ENCODE data around the gene BRD9. TPM values are rescaled to one million over a fixed set of nuclear protein-coding genes. Genes with fewer than 3 reads are reported as not detected.

The BRD9 gene
- total RNA-seq, 2 donors from 2014 or later, result 50.6 to 54.7 TPM

DNA sequence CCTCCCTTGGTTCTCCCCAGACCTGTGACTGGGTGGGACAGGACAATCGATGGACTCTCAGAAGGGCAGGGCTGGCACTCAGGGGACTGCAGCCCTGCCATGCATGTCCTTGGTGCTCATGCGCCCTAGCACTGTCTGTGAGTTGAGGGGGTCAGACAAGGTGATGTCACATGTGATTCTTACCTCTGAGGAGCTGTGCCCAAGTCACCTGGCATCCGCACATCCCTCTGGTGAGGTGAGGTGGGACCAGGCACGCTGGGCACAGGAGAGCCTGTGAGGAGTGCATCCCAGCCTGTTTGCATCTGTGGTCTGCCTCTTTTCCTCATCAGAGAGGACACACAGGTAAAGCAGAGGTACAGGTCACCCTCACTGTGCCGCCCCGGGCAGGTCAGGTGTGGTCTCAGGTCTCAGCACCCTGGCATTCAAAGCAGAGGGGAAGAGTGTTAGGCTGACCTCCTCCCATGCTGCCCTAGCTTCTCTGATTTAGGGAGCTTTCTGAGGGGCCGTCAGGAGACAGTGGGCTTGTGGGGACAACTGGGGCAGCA, 14.8 kb upstream of the BRD9 start:
- Mint-ChIP-seq H3K36me3 (ENCODE audit: insufficient read depth in 2 of 2) (peaks cover 2 to 34% of the 10 kb centered on the region in 2 donors), H3K27me3 (ENCODE audit: low read depth) (no peaks in the 10 kb centered on the region), H3K27ac (no peak overlapping the region), H3K9me3 (no peaks in the 10 kb centered on the region), H3K4me3 (no peak overlapping the region), H3K4me1 (ENCODE audit: low read depth) (peaks cover 13% of the 10 kb centered on the region)
- ATAC-seq (replicated peaks in 1 of 2) (no peak), DNase-seq (no peak)

DNA sequence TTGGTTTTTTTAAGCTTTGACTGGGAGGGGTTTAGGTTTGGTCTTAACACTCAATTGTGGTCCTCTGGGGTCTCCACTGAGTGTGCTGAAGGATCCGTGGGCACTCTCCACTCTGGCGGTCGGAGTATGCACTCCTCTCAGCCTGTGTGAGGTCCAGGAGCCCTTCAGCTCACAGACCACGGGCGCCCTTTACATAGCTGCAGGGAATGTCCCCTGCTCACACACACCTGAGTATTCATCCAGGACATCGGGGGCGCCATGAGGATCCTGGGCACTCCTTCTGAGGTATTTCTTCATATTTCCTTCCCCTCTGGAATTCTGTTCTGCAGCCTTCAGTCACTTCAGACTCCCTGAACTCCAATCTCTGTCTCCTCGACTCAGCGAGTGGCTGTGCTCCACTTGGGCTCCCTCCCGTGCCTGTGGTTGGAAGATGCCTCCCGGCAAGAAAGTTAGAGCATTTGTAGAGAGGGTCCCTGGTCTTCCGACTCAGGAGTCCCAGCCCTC, 12.6 kb upstream of the BRD9 start:
- H3K27ac Mint-ChIP-seq, result no peak overlapping the region
- H3K27me3 Mint-ChIP-seq (ENCODE audit: low read depth), result no peaks in the 10 kb centered on the region
- peaks cover 0 to 23% of the 10 kb centered on the region in 2 donors for H3K36me3 Mint-ChIP-seq (ENCODE audit: insufficient read depth in 2 of 2)
- DNase-seq (no peak), ATAC-seq (replicated peaks in 1 of 2) (no peak)
- no peak overlapping the region for H3K4me3 Mint-ChIP-seq
- no peaks in the 10 kb centered on the region for H3K9me3 Mint-ChIP-seq
- no peaks in the 10 kb centered on the region for H3K4me1 Mint-ChIP-seq (ENCODE audit: low read depth)

DNA sequence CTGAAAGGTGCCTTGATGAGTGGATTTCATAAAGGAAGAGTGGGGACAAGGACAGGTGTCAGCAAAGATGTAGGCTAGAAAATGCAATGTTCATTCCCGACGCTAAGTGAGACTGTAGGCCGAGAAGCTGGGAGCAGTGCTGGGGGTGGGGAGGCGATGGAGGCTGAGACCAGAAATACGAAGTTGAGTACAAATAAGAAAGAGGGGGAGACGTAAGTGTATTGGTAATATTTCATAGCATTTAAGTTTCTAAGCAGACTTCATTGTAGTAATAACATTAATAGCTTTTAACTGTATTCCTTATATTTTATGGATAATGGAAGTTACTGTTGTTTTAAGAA, 11.1 kb upstream of the BRD9 start:
- DNase-seq (no peak), ATAC-seq (replicated peaks in 1 of 2) (no peak)
- Mint-ChIP-seq H3K4me1 (ENCODE audit: low read depth) (no peaks in the 10 kb centered on the region), H3K9me3 (no peaks in the 10 kb centered on the region), H3K4me3 (no peak overlapping the region), H3K27me3 (ENCODE audit: low read depth) (no peaks in the 10 kb centered on the region), H3K36me3 (ENCODE audit: insufficient read depth in 2 of 2) (peaks cover 0 to 24% of the 10 kb centered on the region in 2 donors), H3K27ac (no peak overlapping the region)

DNA sequence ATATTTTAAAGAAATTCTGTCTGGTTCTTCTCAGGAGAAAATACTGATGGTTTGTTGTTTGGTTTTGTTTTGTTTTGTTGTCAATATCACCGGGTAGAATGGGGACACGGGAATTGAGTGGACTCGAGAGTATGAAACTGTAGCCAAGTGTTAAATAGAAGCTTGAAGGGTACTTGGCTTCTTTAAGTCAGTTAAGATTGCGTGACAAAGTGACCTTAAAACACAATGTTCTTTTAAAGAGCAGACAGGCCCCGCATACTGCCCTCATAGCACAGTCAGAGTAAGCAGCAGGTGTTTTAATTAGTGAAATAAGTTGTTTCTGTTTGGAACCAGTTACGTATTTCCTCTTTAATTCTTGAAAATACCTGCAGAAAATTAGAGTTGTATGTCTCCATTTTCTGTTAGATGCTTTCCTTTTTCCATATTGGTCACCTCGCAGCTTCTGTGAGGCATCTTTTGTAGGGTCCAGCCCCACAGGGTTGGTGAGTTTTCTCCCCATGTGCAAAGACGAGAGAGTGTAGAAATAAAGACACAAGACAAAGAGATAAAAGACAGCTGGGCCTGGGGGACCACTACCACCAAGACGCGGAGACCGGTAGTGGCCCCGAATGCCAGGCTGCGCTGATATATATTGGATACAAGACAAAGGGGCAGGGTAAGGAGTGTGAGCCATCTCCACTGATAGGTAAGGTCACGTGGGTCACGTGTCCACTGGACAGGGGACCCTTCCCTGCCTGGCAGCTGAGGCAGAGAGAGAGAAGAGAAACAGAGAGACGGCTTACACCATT, 9.7 kb upstream of the BRD9 start:
- ATAC-seq (replicated peaks in 1 of 2) (no peak), DNase-seq (no peak)
- no peaks in the 10 kb centered on the region for H3K9me3 Mint-ChIP-seq
- H3K27me3 Mint-ChIP-seq (ENCODE audit: low read depth), result no peaks in the 10 kb centered on the region
- H3K4me3 Mint-ChIP-seq, result no peak overlapping the region
- H3K4me1 Mint-ChIP-seq (ENCODE audit: low read depth), result no peaks in the 10 kb centered on the region
- H3K36me3 Mint-ChIP-seq (ENCODE audit: insufficient read depth in 2 of 2), result peaks cover 0 to 20% of the 10 kb centered on the region in 2 donors
- H3K27ac Mint-ChIP-seq, result no peak overlapping the region

DNA sequence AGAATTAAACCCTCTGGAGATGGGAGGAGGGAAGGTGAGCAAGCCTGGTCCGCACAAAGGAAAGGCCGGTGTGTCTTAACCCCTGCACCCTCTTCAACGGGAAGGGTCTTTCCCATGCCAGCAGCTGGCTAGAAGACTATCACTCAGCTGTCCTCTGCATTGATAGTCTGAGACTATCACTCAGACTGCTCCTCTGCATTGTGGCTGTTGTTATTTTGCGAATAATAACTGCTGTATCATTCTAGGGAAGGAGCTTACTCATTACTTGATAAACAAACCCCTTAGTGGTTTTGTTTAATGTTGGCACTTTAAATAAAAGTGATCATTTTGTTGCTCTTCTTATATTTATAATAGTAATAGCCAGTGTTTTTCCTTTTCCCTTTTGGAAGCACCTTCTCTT, 8.2 kb upstream of the BRD9 start:
- Mint-ChIP-seq H3K36me3 (ENCODE audit: insufficient read depth in 2 of 2) (peaks cover 4 to 23% of the 10 kb centered on the region in 2 donors), H3K4me3 (no peak overlapping the region), H3K4me1 (ENCODE audit: low read depth) (no peaks in the 10 kb centered on the region), H3K27ac (no peak overlapping the region), H3K27me3 (ENCODE audit: low read depth) (no peaks in the 10 kb centered on the region), H3K9me3 (no peaks in the 10 kb centered on the region)
- DNase-seq (no peak), ATAC-seq (replicated peaks in 1 of 2) (no peak)

DNA sequence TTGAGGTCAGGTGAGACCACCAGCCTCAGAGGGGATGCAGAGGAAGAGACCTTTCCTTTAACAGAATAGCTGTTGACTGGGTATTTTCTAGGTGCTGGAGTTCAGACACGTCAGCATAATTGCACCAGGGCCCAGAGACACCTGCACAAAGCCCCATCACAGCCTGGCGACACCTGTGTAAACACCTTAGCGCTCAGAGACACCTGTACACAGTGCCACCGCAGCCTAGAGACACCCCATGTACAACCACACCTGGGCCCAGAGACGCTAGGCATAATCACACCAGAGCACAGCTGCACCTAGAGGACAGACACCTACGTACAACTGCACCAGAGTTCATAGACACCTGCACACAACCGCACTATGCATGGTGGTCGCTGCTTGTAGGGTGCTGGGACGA, 1.1 kb upstream of the BRD9 start:
- Mint-ChIP-seq H3K4me3 (peak overlapping the region; percentile 75 to 89), H3K9me3 (no peaks in the 10 kb centered on the region), H3K27me3 (ENCODE audit: low read depth) (no peaks in the 10 kb centered on the region), H3K4me1 (ENCODE audit: low read depth) (peaks cover 22% of the 10 kb centered on the region), H3K27ac (no peak overlapping the region), H3K36me3 (ENCODE audit: insufficient read depth in 2 of 2) (peaks cover 5 to 11% of the 10 kb centered on the region in 2 donors)
- DNase-seq (no peak), ATAC-seq (replicated peaks in 1 of 2) (no peak)

DNA sequence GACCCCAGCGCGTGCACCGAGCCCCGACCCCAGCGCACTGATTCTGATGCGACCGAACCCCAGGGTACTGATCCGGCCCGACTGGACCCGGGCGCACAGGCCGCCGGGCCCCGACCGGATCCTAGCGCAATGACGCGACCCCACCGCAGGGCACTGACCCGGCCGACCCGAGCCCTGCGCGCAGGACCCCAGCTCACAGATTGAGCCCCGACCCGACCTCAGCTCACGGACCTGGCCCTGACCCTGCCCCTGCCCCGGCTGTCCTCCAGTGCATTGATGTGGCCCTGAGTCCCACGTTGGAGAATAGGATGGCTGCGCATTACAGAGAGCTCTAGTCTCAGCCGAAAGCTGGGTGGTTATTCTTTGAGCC, 521 bp upstream of the BRD9 start:
- peaks cover 27% of the 10 kb centered on the region for H3K4me1 Mint-ChIP-seq (ENCODE audit: low read depth)
- H3K27me3 Mint-ChIP-seq (ENCODE audit: low read depth), result no peaks in the 10 kb centered on the region
- peak in 1 of 2 donors; percentile 49 for ATAC-seq (replicated peaks in 1 of 2)
- H3K36me3 Mint-ChIP-seq (ENCODE audit: insufficient read depth in 2 of 2), result peaks cover 9 to 17% of the 10 kb centered on the region in 2 donors
- DNase-seq, result peak in 1 of 2 donors; percentile 30
- peak overlapping the region; percentile 75 to 89 for H3K4me3 Mint-ChIP-seq
- no peak overlapping the region for H3K27ac Mint-ChIP-seq
- H3K9me3 Mint-ChIP-seq, result no peaks in the 10 kb centered on the region

DNA sequence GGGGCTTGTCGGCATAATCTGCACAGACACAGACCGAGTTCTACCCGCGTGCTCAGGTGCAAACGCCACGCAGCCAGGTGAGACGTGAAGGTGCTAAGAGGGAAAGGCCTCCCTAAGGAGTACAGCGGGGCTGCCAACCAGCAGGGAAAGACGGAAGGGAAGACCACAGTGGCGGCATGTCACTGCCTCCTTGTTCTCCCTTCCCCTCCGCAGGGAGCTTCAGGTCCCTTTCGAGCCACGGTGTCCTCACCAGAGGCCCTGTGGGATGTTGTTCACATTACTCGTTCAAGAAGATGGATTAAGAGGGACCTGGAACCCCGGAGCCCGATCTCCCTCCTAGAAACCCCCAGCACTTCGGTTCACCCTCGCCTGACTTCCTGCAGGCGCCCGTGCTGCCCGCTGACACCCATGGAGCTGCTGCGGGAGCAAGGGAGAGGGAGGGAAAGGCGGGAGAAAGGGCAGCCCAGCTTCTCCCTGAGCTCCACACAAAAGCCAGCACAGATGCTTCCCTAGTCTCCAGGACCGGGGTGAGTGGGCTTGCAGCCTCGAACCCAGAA, 686 bp downstream of the BRD9 start:
- Mint-ChIP-seq H3K4me1 (ENCODE audit: low read depth) (peaks cover 28% of the 10 kb centered on the region), H3K36me3 (ENCODE audit: insufficient read depth in 2 of 2) (peaks cover 16 to 24% of the 10 kb centered on the region in 2 donors)

DNA sequence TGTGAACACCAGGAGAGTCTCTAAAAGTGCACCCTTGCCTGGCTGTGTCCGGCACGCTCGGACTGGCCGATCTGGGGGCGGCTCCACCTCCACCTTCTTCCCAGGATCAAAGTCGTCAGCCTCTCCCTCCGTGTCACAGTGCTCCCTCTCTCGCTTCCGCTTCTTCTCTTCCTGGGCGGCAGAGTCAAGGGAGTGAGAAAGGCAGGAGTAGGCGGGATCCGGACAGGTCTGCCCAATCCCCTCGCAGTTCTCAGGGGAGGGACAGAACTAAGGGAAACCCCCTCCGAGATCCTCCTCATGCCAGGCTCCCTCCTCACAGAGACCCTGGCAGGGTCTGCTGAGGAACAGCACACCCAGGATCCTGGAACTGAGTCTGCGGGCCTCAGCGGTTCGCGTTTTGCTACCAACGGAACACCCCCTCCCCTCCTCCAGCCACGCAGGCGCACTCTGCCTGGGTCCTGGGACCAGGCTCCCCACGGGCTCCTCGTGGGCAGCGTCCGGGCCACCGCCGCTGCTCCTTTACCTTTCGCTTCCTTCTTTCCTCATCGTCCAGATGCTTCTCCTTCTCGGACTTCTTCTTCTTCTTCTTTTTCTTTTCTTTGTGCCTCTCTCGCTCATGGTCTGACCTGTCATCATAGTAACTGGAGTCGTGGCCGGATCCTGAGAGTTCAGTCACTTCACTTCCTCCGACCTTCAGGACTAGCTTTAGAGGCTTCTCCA, 1.3 kb downstream of the BRD9 start:
- Mint-ChIP-seq H3K9me3 (no peaks in the 10 kb centered on the region), H3K27me3 (ENCODE audit: low read depth) (no peaks in the 10 kb centered on the region), H3K27ac (peak overlapping the region; percentile 77), H3K4me1 (ENCODE audit: low read depth) (peaks cover 28% of the 10 kb centered on the region), H3K4me3 (peak overlapping the region; percentile 87 to 89), H3K36me3 (ENCODE audit: insufficient read depth in 2 of 2) (peaks cover 13 to 24% of the 10 kb centered on the region in 2 donors)
- no peak for DNase-seq
- no peak for ATAC-seq (replicated peaks in 1 of 2)

More for the DNA sequence above, 686 bp downstream of the BRD9 start:
- Mint-ChIP-seq H3K27me3 (ENCODE audit: low read depth) (no peaks in the 10 kb centered on the region), H3K27ac (peak overlapping the region; percentile 77), H3K9me3 (no peaks in the 10 kb centered on the region), H3K4me3 (peak overlapping the region; percentile 87 to 89)
- ATAC-seq (replicated peaks in 1 of 2) (peak in 1 of 2 donors; percentile 8), DNase-seq (peak; percentile 14 to 23)

DNA sequence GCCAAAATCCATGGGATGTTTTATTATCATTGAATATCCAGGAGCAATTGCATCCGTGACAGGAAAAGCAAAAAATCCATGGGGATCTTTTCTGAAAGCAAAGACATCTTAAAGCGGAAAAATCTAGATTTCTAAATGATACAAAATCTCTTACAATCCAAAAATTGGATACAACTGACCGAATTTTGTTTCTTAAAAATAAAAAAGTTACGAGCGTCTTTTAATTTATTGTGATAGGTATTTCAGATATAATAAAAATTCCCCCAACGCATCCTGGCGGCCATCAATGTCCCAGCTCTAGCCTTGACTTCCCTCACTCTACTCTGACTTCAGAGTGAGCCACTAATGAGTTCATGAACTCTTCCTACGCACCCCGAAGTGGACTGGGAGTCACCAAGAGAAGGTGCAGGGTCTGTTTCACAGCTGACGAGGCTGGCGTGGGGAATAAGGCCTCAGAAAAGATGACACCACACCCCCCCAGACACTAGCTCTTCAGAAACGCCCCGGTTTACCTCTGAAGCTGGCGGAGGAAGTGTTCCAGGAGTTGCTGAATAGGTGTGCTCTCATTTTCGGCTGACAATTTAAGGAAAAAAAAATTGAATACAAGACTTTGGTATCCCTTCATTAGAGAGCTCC, 3.4 kb downstream of the BRD9 start:
- Mint-ChIP-seq H3K9me3 (no peaks in the 10 kb centered on the region), H3K4me3 (peak overlapping the region in 1 of 2 donors; percentile 10), H3K27ac (peak overlapping the region; percentile 42), H3K36me3 (ENCODE audit: insufficient read depth in 2 of 2) (peaks cover 13 to 28% of the 10 kb centered on the region in 2 donors), H3K27me3 (ENCODE audit: low read depth) (no peaks in the 10 kb centered on the region), H3K4me1 (ENCODE audit: low read depth) (peaks cover 28% of the 10 kb centered on the region)
- ATAC-seq (replicated peaks in 1 of 2) (no peak), DNase-seq (no peak)

DNA sequence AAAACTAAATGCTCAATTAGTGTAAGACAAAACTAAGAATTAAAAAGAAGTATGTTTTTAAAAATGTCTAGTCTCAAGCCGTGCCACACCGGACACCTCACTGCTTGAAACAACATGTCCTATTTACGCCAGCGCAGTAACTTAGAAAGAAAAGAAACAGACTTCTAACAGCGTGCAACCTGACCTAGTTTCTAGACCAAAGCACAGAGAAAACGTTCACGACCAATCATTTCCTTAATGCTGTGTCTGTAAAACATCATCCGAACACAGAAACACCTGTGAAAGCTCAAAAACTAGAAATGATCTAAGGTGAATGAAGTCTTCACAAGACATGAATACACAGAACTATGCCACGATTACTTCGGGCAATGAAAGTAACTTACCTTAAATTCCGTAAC, 4.0 kb downstream of the BRD9 start:
- no peak for ATAC-seq (replicated peaks in 1 of 2)

DNA sequence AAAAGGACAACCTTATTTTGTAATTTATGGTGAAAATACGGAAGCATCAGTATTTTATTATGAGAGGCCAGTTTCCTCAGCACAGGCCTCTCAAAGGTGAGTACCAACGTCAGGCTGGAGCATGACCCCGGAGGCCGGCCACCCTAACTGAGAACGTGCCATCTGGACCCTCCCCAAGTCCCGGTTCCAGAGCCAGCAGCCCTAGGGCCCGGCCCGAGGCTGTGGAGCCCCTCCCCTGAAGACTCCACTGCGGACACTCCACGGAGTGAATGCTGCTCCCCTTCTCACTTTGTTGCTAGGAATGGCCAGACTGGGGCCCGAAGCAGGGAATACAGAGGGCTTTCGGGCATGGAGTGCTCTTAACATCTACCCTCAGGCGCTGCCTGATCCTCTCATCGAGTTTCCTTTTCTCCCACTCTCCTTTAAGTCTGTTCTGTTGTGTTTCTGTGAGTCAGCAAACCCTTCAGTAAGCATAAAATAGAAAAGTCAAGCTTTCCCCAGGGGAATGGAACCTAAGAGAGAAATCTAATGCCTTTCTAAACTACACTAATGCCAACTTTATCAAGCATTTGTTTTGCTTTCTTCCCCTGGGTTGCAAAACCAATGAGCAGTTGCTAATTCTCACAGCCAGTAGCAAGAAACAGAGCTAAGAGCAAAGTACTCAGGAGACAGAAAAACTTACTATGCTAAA, 4.5 kb downstream of the BRD9 start:
- Mint-ChIP-seq H3K27ac (no peak overlapping the region), H3K36me3 (ENCODE audit: insufficient read depth in 2 of 2) (peaks cover 21 to 39% of the 10 kb centered on the region in 2 donors), H3K4me1 (ENCODE audit: low read depth) (peaks cover 19% of the 10 kb centered on the region), H3K9me3 (no peaks in the 10 kb centered on the region), H3K4me3 (no peak overlapping the region), H3K27me3 (ENCODE audit: low read depth) (no peaks in the 10 kb centered on the region)
- ATAC-seq (replicated peaks in 1 of 2) (no peak), DNase-seq (no peak)

More for the DNA sequence above, 4.0 kb downstream of the BRD9 start:
- Mint-ChIP-seq H3K36me3 (ENCODE audit: insufficient read depth in 2 of 2) (peaks cover 17 to 33% of the 10 kb centered on the region in 2 donors), H3K4me3 (peak overlapping the region in 1 of 2 donors; percentile 10), H3K27me3 (ENCODE audit: low read depth) (no peaks in the 10 kb centered on the region), H3K27ac (no peak overlapping the region), H3K9me3 (no peaks in the 10 kb centered on the region), H3K4me1 (ENCODE audit: low read depth) (peaks cover 23% of the 10 kb centered on the region)
- no peak for DNase-seq

All from activated T-cell treated with anti-CD3 and anti-CD28 coated beads, Interleukin-2, amount 50 U/mL, for 72 hours (primary cell).